ENCODE measurements around the gene FDPS.

The FDPS gene

GRCh38 chr1:155313261-155313660, 4.6 kb downstream of the FDPS start (continued):
- TF ChIP-seq ZNF518A (tag by site-specific recombination; conservative IDR thresholded peaks at IDR 0.05; ENCODE audit: low read depth) (no peak), ZNF513 (tag by site-specific recombination; IDR thresholded peaks at IDR 0.05) (no peak), OSR2 (tag by site-specific recombination; IDR thresholded peaks at IDR 0.05) (no peak), ZNF114 (tag by site-specific recombination; IDR thresholded peaks at IDR 0.05) (no peak)

DNA sequence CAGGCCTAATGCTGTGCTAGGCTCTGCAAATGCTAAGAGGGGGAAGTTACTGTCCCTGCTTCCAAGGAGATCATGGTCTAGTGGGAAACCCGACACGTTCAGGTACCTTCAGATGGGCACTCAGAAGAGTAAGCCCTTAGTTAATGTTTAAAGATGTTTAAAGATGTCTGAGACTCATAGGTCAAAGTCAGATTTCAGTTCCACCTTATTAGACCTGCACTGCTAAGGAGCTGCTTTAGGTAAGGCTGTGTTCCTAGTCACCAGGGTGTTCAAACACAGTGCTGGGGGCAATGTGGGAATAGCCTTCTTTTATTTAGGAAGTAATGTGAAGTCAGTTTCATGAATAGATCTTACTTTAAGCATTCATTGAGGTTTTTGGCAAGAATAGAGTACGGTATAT, 8.3 kb downstream of the FDPS start:
- CTCF ChIA-PET = interaction anchor here (1.0 to 3.7 kb wide), 2 partner anchors 9 to 66 kb away, joined by 3 to 23 read pairs; no protein-coding TSS in a partner anchor
- H3K36me3 ChIP-seq (ENCODE audit: control insufficient read depth in 2 of 2, insufficient read depth in 1 of 2, low read length in 2 of 2) = peaks cover 34 to 83% of the 10 kb centered on the region in 2 experiments
- H3K4me1 ChIP-seq (ENCODE audit: control insufficient read depth, insufficient read depth, low read length) = no peaks in the 10 kb centered on the region
- H3K9me3 ChIP-seq (ENCODE audit: control insufficient read depth, insufficient read depth, low read depth, low read length) = no peaks in the 10 kb centered on the region
- no peak overlapping the region for H3K4me3 ChIP-seq (ENCODE audit: low read depth, low read length)
- TF ChIP-seq GLI4 (tag by site-specific recombination; IDR thresholded peaks at IDR 0.05) (no peak), ZNF510 (tag by site-specific recombination; IDR thresholded peaks at IDR 0.05; ENCODE audit: insufficient replicate concordance) (no peak), ZNF140 (tag by site-specific recombination; IDR thresholded peaks at IDR 0.05) (no peak), ZSCAN23 (tag by site-specific recombination; IDR thresholded peaks at IDR 0.05) (no peak), ZBTB21 (tag by site-specific recombination; IDR thresholded peaks at IDR 0.05) (no peak), KLF16 (tag by site-specific recombination; IDR thresholded peaks at IDR 0.05) (no peak), ZNF639 (tag by site-specific recombination; IDR thresholded peaks at IDR 0.05) (no peak), ZNF10 (tag by site-specific recombination; IDR thresholded peaks at IDR 0.05) (no peak), ZXDB (tag by site-specific recombination; IDR thresholded peaks at IDR 0.05) (no peak)
- TF ChIP-seq, protein P1, sequence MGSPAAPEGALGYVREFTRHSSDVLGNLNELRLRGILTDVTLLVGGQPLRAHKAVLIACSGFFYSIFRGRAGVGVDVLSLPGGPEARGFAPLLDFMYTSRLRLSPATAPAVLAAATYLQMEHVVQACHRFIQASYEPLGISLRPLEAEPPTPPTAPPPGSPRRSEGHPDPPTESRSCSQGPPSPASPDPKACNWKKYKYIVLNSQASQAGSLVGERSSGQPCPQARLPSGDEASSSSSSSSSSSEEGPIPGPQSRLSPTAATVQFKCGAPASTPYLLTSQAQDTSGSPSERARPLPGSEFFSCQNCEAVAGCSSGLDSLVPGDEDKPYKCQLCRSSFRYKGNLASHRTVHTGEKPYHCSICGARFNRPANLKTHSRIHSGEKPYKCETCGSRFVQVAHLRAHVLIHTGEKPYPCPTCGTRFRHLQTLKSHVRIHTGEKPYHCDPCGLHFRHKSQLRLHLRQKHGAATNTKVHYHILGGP (tag by site-specific recombination; IDR thresholded peaks at IDR 0.05) = no peak
- TF ChIP-seq, protein P2, sequence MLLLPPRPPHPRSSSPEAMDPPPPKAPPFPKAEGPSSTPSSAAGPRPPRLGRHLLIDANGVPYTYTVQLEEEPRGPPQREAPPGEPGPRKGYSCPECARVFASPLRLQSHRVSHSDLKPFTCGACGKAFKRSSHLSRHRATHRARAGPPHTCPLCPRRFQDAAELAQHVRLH (tag by site-specific recombination; IDR thresholded peaks at IDR 0.05) = no peak
- POLR2A ChIA-PET = interaction anchor here (0.7 to 1.7 kb wide), 5 partner anchors 44 to 72 kb away, joined by 3 to 4 read pairs (median 4); partner anchors contain the start of genes CLK2 and SCAMP3
- H3K27ac ChIP-seq (ENCODE audit: extremely low read depth, low read depth, low read length) = no peak overlapping the region

Measured in HEK293 (cell line).